Measurements from ENCODE around the gene ZNF407.

ZNF407 gene

DNA sequence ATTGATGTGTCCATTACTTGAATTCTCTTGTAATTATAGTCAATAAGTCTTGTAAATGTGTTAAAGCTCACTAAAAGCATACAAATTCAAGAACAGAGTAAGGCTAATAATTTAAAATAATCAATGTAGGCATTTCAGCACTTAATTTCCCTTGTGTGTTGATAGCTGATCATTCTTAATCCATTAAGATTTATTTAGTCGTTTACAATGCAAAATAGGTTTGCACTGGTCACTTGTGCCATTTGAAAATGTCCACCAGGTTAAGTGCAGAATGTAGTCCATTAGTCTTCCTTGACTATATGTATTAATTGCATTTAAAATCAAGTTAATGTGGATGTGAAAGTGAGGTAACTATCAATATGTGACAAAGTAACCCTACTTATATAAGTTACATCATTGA lies 39.4 kb downstream of the ZNF407 start:
- TF ChIP-seq, protein P1, sequence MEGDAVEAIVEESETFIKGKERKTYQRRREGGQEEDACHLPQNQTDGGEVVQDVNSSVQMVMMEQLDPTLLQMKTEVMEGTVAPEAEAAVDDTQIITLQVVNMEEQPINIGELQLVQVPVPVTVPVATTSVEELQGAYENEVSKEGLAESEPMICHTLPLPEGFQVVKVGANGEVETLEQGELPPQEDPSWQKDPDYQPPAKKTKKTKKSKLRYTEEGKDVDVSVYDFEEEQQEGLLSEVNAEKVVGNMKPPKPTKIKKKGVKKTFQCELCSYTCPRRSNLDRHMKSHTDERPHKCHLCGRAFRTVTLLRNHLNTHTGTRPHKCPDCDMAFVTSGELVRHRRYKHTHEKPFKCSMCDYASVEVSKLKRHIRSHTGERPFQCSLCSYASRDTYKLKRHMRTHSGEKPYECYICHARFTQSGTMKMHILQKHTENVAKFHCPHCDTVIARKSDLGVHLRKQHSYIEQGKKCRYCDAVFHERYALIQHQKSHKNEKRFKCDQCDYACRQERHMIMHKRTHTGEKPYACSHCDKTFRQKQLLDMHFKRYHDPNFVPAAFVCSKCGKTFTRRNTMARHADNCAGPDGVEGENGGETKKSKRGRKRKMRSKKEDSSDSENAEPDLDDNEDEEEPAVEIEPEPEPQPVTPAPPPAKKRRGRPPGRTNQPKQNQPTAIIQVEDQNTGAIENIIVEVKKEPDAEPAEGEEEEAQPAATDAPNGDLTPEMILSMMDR (conservative IDR thresholded peaks at IDR 0.05): no peak
- H3K27ac ChIP-seq: no peak overlapping the region

DNA sequence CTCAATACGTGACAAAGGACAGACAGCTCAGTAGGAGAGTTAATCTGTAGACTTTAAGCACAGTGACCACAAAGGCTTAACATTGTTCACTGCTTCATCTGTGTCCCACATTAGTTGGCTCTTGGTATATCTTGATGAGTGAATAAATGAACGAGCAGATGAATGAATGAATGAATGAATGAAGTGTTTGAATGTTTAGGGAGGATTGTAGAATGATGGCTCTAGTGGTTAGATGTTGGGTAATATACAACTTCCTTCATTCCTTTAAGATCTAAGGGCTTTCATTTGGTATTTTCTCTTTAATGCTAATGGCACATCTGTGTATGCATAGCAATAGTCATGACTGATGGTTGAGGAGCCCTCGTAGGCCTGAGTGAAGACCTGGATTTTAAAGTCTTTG lies 40.5 kb downstream of the ZNF407 start:
- TF ChIP-seq, protein P1 (conservative IDR thresholded peaks at IDR 0.05): no peak
- H3K27ac ChIP-seq: no peak overlapping the region

DNA sequence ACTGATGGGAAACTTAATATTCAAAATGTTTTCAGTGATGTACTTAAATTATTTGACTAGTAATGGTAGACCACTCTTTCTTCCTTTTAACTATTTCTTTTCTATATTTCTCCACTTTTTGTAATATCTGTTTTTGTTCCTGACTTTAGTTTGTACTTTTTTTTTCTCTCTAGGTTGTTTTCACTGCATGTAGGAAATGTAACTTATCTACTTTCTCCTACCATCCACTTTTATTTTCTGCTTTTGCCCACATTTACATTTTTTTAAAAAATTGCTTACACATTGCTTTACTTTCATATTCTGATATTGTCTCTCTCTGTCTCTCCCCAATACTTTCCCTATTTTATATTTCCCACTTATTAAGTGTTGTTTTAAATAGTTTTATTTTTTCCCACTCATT lies 47.0 kb downstream of the ZNF407 start:
- no peak overlapping the region for H3K27ac ChIP-seq
- TF ChIP-seq, protein P1 (conservative IDR thresholded peaks at IDR 0.05): no peak

DNA sequence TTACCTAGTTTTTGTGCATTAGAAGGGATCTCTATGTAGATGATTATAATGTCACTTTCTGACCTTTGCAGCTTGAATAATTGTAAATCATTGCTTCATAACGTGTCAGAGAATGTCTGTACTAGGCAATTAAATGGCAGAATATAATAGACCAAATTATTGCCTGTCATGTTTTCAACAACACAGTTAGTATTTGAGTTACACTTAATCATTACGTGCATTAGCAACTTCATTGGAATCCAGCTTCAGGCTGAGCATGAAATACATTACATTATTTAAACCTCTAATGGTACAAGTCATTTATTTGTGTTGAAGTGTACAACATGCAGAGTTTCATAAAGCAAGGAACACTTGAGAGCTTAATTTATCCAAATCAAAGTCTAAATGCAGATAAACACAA lies 48.0 kb downstream of the ZNF407 start:
- TF ChIP-seq, protein P1 (conservative IDR thresholded peaks at IDR 0.05): no peak
- no peak overlapping the region for H3K27ac ChIP-seq

DNA sequence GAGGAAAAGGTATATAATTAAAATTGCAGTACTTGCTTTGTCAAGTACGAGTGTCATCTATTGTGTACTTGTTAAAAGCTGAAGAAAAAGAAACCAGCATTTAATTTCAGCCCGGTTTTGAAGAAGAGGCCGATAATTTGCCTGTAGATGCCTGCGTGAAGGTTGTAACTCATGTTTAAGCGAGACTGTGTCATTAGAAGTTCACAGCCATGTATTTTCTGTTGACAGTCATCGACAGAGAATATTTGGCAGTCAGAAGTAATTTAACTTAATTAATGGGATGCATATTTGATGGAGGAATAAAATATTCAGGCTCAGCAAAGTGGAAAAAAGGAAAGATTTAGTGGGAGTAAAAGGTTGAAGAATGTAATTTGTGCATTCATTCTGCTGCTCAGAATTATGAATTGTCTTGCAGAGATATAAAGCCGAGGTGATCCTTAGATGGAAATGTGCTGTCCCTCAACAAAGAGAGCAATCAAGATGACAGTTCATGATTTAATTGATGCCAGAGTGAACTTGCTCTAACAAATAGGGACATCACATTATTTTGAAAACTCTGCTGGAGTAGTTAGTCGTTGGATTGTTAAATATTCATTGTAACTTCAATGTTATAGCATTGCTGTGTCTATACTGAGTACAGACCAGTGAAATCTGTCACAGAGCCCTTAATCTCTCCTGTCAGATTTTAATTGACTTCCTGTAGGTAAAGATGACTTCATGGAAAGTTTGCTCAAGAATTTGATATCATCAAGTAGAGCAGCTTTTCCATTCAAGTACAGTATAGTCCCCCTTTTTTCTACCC lies 53.9 kb downstream of the ZNF407 start:
- TF ChIP-seq, protein P1 (conservative IDR thresholded peaks at IDR 0.05): no peak
- peak overlapping the region; percentile 24 for H3K27ac ChIP-seq

DNA sequence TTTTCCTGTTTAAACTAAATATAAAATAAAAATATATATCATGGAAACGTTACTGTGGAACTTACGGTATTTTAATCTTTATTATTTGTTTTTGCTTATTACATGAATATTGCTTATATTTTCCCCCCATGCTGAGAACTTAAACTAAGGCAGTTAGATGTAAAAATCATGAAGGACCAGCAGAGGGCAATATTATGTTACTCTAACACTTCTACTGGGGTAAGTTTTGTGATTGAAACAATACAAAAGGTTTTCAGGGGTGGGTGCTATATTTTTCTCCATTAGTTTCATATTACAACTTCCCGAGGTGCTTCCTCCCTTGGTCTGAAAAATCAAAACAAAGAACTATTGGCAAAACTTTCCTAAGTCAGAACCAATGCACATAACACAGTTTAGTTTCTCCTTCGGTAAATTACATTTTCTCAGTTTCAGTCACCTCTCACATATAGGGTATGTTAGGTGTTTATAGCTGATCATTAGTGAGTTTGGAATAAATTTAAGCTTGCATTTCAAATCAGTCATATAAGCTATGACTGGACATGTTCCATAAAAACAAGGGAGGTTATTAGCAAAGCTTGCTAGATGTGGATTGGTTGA lies 54.8 kb downstream of the ZNF407 start:
- H3K27ac ChIP-seq: no peak overlapping the region; the same call in 1 of the 2 replicates
- TF ChIP-seq, protein P1 (conservative IDR thresholded peaks at IDR 0.05): peak; percentile 75

DNA sequence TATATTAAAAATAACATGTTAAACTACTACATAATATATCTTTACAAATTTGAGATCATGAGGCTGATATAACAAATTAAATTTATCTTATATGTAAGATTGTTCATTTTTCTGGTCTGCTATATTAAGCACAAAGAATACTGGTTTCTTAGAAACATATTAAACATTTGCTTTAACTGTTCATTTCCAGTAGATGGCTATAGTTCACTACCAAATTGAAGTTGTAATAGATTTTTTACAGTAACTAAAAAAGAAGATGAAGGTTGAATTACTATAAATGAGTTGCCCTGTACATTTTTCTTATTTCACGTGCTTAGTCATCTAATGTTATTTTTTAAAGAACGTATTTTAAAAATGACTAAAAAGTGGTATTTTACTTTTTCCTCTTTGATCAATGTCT lies 57.0 kb downstream of the ZNF407 start:
- TF ChIP-seq, protein P1 (conservative IDR thresholded peaks at IDR 0.05): peak; percentile 61

More for the DNA sequence above, 57.0 kb downstream of the ZNF407 start:
- no peak overlapping the region for H3K27ac ChIP-seq
